KG1 (cell line): ENCODE results near the gene ZNF219.
"Not testable (repeated sequence)": the region's sequence is repeated elsewhere in the genome, so short reads cannot be mapped to it uniquely, and the experiment has no call there.

Experiments used
- DNase-seq: peaks from one replicate; lab custom pipeline; 2025; lab: John Stamatoyannopoulos, UW

ZNF219 gene

GRCh38 chr14:21043387-21043973 is 55.0 kb downstream of the ZNF219 start:
- DNase-seq = no peak

GRCh38 chr14:21042918-21043317 is 55.5 kb downstream of the ZNF219 start:
- no peak for DNase-seq

- DNase-seq = no peak
Measured at GRCh38 chr14:21041676-21042433, 56.6 kb downstream of the ZNF219 start, which contains the start of gene RNASE7. Gene RNASE7, plus strand, starts transcription at chr14:21042362. Its CDS starts 631 bp downstream, at chr14:21042993.

- not testable (repeated sequence) for DNase-seq
Measured at GRCh38 chr14:21040941-21041340, 57.5 kb downstream of the ZNF219 start.

- no peak for DNase-seq
Measured at GRCh38 chr14:21040370-21040925, 58.0 kb downstream of the ZNF219 start.
